ENCODE data around the gene MAPT.

GRCh38 chr17:45940826-45941225, 46.5 kb downstream of the MAPT start:
- no peak for TF ChIP-seq CTCF (IDR thresholded peaks at IDR 0.05)
- TF ChIP-seq POLR2AphosphoS5 (IDR thresholded peaks at IDR 0.05) = no peak
